Neural progenitor cell (in vitro differentiated cells): ENCODE measurements around the gene RTN4R.

Experiments
- EZH2phosphoT487 ChIP-seq: fragments of 200-600 bp; sonication (generic); IDR thresholded peaks from 2 replicates; pipeline ENCODE4 v1.6.1; 2017; ENCODE audit warnings: antibody characterized with exemption
- TF ChIP-seq, protein P1 (sequence below): fragments of 200-600 bp; sonication (generic); IDR thresholded peaks from 2 replicates; pipeline ENCODE4 v1.5.1; 2017; ENCODE audit warnings: antibody characterized with exemption, mild to moderate bottlenecking

GRCh38 chr22:20251981-20252380 lies 16.1 kb downstream of the RTN4R start:
- TF ChIP-seq, protein P1, sequence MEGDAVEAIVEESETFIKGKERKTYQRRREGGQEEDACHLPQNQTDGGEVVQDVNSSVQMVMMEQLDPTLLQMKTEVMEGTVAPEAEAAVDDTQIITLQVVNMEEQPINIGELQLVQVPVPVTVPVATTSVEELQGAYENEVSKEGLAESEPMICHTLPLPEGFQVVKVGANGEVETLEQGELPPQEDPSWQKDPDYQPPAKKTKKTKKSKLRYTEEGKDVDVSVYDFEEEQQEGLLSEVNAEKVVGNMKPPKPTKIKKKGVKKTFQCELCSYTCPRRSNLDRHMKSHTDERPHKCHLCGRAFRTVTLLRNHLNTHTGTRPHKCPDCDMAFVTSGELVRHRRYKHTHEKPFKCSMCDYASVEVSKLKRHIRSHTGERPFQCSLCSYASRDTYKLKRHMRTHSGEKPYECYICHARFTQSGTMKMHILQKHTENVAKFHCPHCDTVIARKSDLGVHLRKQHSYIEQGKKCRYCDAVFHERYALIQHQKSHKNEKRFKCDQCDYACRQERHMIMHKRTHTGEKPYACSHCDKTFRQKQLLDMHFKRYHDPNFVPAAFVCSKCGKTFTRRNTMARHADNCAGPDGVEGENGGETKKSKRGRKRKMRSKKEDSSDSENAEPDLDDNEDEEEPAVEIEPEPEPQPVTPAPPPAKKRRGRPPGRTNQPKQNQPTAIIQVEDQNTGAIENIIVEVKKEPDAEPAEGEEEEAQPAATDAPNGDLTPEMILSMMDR = no peak
- no peak for TF ChIP-seq EZH2phosphoT487
